ENCODE data around the gene IDH2. TPM values are rescaled to one million over a fixed set of nuclear protein-coding genes. Genes with fewer than 3 reads are reported as not detected.

Gene IDH2
- total RNA-seq, 2 experiments from 2014 or later = 38.0 to 38.2 TPM

DNA sequence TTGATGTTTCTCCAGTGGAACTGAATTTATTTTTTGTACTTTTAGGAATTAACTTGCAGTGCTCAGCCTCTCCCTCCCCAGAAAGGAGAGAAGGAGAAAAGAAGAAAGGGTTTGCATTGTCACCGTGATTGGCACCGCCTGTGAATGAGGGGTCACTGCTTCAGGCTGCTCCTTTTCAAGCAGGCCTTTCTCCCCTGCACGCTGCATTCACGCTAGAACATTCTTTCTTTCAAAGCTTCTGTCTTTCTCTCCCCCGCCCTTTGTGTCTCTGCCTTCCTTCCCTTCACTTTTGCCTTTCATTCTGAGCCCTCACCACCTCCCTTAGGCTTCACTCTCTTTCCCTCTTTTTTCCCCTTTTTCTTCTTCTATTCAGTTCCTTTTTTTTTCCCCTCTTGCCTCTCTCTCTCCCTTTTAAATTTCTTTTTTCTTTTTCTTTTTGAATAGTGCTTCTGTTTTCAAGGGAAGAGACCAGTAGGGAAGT, 58.7 kb downstream of the IDH2 start:
- H3K27me3 ChIP-seq (ENCODE audit: control insufficient read depth in 1 of 2, insufficient read depth in 2 of 2, low read length in 2 of 2) = no peaks in the 10 kb centered on the region
- ATAC-seq (ENCODE audit: poor library complexity) (no peak), DNase-seq (no peak)
- Mint-ChIP-seq H3K4me3 (no peak overlapping the region), H3K9me3 (no peaks in the 10 kb centered on the region), H3K4me1 (ENCODE audit: low read depth) (peaks cover 29% of the 10 kb centered on the region), H3K27me3 (no peaks in the 10 kb centered on the region), H3K27ac (no peak overlapping the region), H3K36me3 (ENCODE audit: low read depth) (no peaks in the 10 kb centered on the region)
- no peak overlapping the region for H3K27ac ChIP-seq (ENCODE audit: low read depth in 1 of 2, low read length in 2 of 2)
- peaks cover 19% of the 10 kb centered on the region for H3K4me1 ChIP-seq (ENCODE audit: insufficient read depth, low read length)
- POLR2A ChIA-PET = no interaction called here
- intact Hi-C loops (cut with DNase I, micrococcal nuclease) = no loop called here
- CTCF ChIA-PET = no interaction called here
- H3K4me3 ChIP-seq (ENCODE audit: low read length) = no peak overlapping the region
- TF ChIP-seq CTCF (IDR thresholded peaks at IDR 0.05) = no peak
- H3K9me3 ChIP-seq (ENCODE audit: control insufficient read depth in 1 of 2, insufficient read depth in 1 of 2, low read length in 2 of 2) = no peaks in the 10 kb centered on the region
- H3K36me3 ChIP-seq (ENCODE audit: insufficient read depth, low read length) = peaks cover 14% of the 10 kb centered on the region

DNA sequence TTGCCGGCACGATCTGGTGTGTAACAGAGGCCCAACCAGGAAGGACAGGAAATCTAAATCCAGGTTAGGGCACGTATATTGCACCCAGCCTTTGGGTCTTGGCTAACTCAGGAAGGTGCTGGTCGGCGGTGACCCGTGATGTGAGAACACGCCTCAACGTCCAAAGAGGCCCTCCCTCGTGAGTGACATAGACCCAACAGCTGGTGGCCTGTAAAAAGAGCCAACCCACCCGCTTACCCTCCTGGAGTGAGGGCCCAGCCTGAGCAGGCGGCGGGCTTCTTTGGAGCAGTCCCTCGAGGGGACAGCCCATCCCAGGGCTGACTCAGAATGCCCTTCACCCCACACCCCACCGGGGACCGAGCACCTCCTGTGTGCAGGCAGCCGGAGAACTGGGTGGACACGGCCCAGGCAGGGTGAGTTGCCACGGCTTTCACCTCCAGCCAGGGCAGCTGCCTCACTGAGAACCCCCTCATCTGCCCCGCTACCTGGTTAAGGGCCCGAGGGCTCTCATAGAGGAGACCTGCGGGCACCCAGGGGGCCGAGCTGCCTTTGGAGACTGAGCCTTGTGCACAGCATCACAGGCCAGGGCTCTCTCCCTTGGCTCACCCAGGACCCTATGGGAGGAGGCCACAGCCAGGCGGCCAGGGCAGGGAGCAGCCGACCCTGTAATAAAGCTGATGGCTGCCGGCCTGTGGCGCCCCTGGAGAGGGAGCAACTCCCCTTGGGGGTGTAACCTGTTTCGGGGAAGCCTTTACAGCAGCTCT, 59.3 kb downstream of the IDH2 start:
- TF ChIP-seq CTCF (IDR thresholded peaks at IDR 0.05) = no peak
- ChIA-PET CTCF (no interaction called here), POLR2A (no interaction called here)
- Mint-ChIP-seq H3K36me3 (ENCODE audit: low read depth) (no peaks in the 10 kb centered on the region), H3K4me3 (no peak overlapping the region), H3K4me1 (ENCODE audit: low read depth) (peaks cover 35% of the 10 kb centered on the region), H3K27me3 (no peaks in the 10 kb centered on the region), H3K27ac (no peak overlapping the region), H3K9me3 (no peaks in the 10 kb centered on the region)
- no peak overlapping the region for H3K27ac ChIP-seq (ENCODE audit: low read depth in 1 of 2, low read length in 2 of 2)
- H3K27me3 ChIP-seq (ENCODE audit: control insufficient read depth in 1 of 2, insufficient read depth in 2 of 2, low read length in 2 of 2) = no peaks in the 10 kb centered on the region
- ATAC-seq (ENCODE audit: poor library complexity) (no peak), DNase-seq (no peak)
- no peak overlapping the region for H3K4me3 ChIP-seq (ENCODE audit: low read length)
- intact Hi-C loops (cut with DNase I, micrococcal nuclease) = no loop called here
- no peaks in the 10 kb centered on the region for H3K9me3 ChIP-seq (ENCODE audit: control insufficient read depth in 1 of 2, insufficient read depth in 1 of 2, low read length in 2 of 2)
- H3K4me1 ChIP-seq (ENCODE audit: insufficient read depth, low read length) = peaks cover 25% of the 10 kb centered on the region
- peaks cover 14% of the 10 kb centered on the region for H3K36me3 ChIP-seq (ENCODE audit: insufficient read depth, low read length)

DNA sequence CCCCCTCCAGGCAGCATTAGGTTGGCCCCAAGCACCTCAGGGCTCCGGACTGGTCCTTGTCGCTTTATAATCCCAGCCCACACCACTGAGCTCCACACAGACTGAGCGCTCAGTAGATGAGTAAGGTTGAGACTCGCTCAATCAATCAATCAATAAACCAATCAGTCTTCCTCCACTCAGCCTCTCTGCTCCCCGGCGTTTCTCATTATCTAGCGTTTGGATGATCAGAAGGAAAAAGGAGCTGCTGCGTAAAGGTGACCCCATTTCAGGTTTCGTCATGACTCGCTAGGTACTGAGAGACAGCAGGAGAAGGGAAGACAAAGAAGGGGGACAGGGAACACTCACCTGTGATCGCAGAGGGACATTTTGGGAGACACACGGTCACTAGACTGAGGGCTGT, 59.9 kb downstream of the IDH2 start:
- no peaks in the 10 kb centered on the region for H3K27me3 Mint-ChIP-seq
- CTCF ChIA-PET = no interaction called here

More for the DNA sequence above, 59.9 kb downstream of the IDH2 start:
- peaks cover 41% of the 10 kb centered on the region for H3K4me1 Mint-ChIP-seq (ENCODE audit: low read depth)
- H3K4me3 Mint-ChIP-seq = no peak overlapping the region
- POLR2A ChIA-PET = no interaction called here
- H3K27ac ChIP-seq (ENCODE audit: low read depth in 1 of 2, low read length in 2 of 2) = no peak overlapping the region
- DNase-seq = no peak
- no peak for ATAC-seq (ENCODE audit: poor library complexity)
- TF ChIP-seq CTCF (IDR thresholded peaks at IDR 0.05) = no peak
- no peaks in the 10 kb centered on the region for H3K9me3 Mint-ChIP-seq
- no peaks in the 10 kb centered on the region for H3K9me3 ChIP-seq (ENCODE audit: control insufficient read depth in 1 of 2, insufficient read depth in 1 of 2, low read length in 2 of 2)
- no peak overlapping the region for H3K27ac Mint-ChIP-seq
- peaks cover 14% of the 10 kb centered on the region for H3K36me3 ChIP-seq (ENCODE audit: insufficient read depth, low read length)
- no peaks in the 10 kb centered on the region for H3K36me3 Mint-ChIP-seq (ENCODE audit: low read depth)
- intact Hi-C loops (cut with DNase I, micrococcal nuclease) = no loop called here
- no peak overlapping the region for H3K4me3 ChIP-seq (ENCODE audit: low read length)
- no peaks in the 10 kb centered on the region for H3K27me3 ChIP-seq (ENCODE audit: control insufficient read depth in 1 of 2, insufficient read depth in 2 of 2, low read length in 2 of 2)
- H3K4me1 ChIP-seq (ENCODE audit: insufficient read depth, low read length) = peaks cover 31% of the 10 kb centered on the region
